GM21717 (cell line): ENCODE results near the gene MNAT1.
"Not testable (repeated sequence)": the region's sequence is repeated elsewhere in the genome, so short reads cannot be mapped to it uniquely, and the experiment has no call there.

Experiments used
- ATAC-seq: cut with Tn5 transposase; IDR thresholded peaks from one replicate; pipeline ENCODE4 v1.9.1; 2021; ENCODE audit warnings: mild to moderate bottlenecking, moderate library complexity; ENCODE audit not compliant: unreplicated experiment

The MNAT1 gene

DNA sequence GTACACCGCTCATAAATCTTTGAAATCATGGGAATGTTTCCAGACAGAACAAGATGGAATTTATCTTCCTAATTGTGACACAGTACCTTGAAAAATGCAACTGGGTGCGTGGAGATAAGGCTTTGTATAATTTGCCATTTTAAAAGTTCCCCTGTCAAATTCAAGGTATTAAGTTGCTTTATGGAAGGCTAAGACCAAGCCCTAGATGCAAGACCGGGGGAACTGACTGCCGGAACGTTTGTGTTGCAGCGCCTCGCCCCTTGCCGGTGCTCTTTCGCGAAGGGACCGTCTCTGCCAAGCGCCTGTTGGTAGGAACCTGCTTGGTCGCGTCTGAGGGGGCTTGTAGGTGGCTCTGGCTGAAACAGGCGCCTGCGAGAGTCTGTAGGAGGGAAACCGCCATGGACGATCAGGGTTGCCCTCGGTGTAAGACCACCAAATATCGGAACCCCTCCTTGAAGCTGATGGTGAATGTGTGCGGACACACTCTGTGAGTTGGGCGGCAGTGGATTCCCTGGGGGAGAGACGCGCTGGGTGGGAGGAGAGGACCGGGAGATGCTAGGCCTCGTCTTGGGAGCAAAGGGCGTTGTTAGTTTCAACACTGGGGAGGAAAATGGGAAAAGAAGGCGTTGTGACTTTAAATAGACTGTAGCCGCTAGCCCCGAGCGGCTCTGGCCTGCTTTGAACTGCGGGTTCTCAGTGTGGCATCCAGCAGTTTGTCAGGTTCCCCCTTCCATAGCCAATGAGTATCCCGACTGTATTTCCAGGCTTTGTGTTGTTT lies at the start of gene MNAT1:
MNAT1 (plus strand) TSS at position 297 of the 778 bp plus-strand sequence; CDS start at position 399, 102 bp downstream.
- ATAC-seq: peak; percentile 95

DNA sequence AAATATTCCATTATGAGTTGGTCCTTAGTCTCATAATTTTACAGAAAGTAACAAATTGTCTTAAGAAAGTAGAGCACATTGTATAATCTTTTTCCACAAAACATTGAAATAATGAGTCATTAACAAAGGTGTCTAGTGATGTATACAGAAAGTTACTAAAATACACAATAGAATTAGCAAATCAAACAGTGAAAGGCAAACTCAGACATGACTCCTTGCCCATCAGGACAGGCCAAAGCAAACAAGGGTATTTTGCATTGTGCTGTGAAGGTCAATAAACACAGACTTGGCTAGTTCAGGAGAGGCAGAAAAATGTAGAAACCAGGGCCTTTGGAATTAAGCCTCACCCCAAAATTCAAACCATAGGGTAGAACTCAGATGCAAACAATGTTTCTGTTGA lies 47.7 kb upstream of the MNAT1 start:
- no peak for ATAC-seq

DNA sequence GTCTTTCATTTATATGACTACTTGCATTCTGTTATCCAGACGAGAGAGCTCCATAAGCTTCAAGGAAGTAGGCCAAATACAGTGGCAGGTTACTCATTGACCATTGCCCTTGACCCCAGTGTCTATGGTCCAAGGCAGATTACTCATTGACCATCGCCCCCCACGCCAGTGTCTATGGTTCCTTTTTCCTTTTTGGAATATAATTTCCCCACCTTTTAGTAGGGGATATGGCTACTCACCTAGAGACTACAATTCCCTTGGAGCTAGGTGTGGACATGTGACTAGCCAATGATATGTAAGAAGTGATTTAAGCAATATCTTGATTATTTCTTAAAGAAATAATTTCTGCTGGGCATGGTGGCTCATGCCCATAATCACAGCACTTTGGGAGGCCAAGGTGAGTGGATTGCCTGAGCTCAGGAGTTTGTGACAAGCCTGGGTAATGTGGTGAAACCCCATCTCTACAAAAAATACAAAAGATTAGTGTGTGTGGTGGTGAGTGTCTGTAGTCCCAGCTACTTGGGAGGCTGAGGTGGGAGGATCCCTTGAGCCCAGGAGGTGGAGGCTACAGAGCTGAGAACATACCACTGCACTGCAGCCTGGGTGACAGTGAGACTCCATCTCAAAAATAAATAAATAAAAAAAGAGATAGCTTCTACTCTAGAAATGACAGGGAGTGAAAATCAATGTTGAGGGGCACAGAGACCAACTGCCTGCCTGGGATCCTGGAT lies 43.0 kb upstream of the MNAT1 start:
- no peak for ATAC-seq

DNA sequence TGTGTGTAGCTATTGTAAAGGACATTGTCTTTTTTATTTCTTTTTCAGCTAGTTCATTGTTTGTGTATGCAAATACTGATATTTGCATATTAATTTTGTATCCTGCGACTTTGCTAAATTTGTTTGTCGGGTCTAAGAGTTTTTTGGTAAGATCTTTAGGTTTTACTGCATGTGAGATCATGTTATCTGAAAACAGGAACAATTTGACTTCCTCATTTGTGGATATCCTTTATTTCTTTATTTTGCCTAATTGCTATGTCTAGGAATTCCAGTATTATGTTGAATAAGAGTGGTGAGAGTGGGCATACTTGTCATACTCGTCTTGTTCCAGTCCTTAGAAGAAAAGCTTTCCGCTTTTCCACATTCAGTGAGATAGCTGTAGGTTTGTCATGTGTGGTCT lies 39.2 kb upstream of the MNAT1 start:
- no peak for ATAC-seq

- no peak for ATAC-seq
Measured at GRCh38 chr14:60700598-60700997, 34.0 kb upstream of the MNAT1 start.

- no peak for ATAC-seq
Measured at GRCh38 chr14:60705100-60705499, 29.5 kb upstream of the MNAT1 start.

- no peak for ATAC-seq
Measured at GRCh38 chr14:60707858-60708257, 26.7 kb upstream of the MNAT1 start.

DNA sequence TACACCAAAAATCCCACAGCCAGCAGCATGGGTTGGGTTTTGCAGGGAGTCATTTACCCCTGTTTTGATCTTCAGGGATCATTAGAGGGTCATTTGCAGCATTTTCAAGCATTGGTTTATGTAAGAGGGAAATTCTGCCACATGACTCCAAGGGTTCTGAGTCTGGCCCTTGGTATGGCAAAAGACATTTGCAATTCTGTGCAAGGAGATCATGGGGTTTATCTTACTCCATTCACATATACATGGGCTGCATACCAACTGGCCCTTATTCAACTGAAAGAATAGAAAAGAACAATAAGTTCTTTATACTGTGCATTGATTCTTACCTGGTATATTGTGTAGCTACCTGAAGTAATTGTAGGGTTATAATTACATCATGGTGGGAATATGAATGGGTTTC lies 24.1 kb upstream of the MNAT1 start:
- ATAC-seq: no peak

DNA sequence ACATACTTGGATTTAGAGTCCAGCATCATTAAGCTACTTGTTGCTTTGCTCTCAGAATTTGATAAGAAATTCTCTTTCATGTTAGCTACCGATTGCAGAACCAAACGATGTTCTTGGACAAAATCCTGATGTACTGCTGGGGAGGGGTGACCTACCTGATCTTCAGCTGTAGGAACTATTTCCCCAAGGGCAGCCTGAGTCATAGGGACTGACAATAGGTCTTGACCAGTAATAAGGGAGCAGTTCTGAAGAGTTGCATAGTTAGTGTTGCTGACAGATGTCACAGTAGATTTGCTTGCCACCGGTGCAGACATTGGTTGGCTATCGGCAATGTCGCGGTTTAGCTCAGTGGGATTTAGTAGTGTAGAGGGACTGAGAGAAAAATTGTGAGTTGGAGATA lies 21.0 kb upstream of the MNAT1 start:
- ATAC-seq: no peak

DNA sequence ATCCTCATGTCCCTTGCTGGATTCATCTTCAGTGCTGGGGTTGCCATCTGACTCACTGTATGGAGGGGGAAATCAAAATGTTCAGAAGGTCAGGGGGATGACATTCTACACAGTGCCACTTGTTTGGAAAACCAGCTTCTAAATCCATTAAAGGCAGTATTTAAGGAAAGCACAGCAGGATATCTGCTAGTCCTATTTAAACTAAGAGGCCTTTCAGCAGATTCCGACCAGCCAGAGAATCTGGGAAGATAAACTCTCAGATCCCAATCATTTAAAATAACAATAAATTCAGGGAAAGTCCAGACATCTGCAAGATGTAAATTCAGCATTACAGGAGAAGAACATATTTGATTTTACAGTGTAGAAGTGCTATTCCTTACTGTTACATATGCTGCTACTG lies 14.2 kb upstream of the MNAT1 start:
- no peak for ATAC-seq

GRCh38 chr14:60720962-60721325 lies 13.6 kb upstream of the MNAT1 start:
- ATAC-seq: no peak

- no peak for ATAC-seq
Measured at GRCh38 chr14:60721326-60722106, 13.0 kb upstream of the MNAT1 start.

DNA sequence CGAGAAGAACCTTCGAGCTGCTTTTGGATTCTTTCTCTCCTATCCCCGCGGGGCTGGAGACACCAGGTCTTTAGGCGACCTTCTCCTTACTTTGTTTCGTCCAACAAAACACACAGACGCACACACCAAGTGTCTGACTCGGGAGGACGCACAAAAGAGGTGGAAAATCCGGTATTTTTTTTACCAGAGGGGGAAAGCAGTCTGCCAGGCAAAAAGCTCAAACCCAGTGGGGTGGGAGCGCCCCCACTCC lies 12.5 kb upstream of the MNAT1 start:
- ATAC-seq: no peak

GRCh38 chr14:60722357-60723115 lies 12.0 kb upstream of the MNAT1 start:
- no peak for ATAC-seq

- peak; percentile 55 for ATAC-seq
Measured at GRCh38 chr14:60723116-60723906, 11.2 kb upstream of the MNAT1 start.

DNA sequence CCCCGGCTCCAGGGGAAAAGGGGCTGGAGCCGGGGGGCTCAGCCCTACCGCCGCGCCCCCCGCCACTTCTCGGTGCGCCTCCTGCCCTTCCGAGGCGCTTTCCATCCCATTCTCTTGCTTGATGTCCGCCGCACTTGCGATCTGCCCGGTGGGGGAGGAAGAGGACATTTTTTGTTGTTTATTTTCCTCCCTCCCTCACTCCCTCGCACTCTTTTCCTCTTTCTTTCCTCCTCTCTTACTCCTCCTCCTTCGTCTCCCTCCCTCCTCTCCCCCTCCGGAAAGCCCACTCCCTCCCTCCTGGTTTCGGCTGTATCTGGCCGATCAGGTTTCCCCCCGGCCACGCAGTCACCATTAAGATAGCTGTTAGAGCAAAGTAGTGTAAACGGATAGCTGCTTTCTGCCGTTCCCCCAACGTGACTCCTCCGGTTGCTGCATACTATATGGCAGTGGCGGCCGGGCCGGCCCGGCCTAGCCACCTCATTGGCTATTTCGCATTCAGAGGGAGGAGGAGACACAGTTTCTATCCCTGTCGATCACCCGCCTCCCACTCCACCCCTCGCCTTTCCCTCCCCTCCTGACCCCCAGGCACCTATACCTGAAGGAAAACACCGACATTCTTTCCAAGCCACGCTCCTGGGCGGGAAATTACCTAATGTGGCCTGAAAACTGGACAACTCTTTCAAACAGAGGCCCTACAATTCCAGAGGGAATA lies 10.5 kb upstream of the MNAT1 start, which contains the start of gene SIX4:
SIX4 (minus strand) TSS at position 445 of the 712 bp plus-strand sequence; CDS start at position 168, 277 bp downstream.
- ATAC-seq: peak; percentile 66

- ATAC-seq: not testable (repeated sequence)
Measured at GRCh38 chr14:60731291-60731690, 3.3 kb upstream of the MNAT1 start.

DNA sequence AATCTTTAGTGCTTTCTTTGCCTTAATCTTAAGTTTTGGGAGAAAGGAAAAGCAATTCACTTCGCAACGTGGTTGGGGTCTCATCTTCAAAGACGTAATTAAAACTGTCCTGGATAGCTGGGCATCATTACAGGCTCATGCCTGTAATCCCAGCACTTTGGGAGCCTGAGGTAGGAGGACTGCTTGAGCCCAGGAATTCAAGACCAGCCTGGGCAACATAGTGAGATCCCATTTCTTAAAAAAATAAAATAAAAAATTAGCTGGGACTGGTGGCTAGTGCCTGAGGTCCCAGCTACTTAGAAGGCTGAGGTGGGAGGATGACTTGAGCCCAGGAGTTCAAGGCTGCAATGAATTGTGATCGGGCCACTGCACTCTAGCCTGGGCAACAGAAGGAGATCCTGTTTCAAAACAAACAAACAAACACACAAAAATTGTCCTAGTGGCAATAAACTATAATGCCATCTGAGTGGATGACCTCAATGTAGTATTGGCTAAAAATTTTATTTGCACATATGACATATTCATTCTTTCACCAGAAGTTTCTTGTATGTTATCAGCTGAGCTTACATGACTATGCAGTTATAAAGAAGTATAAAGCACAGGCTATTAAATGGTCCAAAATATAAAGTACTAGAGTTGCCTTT lies 1.6 kb upstream of the MNAT1 start:
- no peak for ATAC-seq

GRCh38 chr14:60735416-60735815 lies 855 bp downstream of the MNAT1 start:
- no peak for ATAC-seq
